ENCODE measurements around the gene POLR2E. TPM values are rescaled to one million over a fixed set of nuclear protein-coding genes. Genes with fewer than 3 reads are reported as not detected.
A peak's percentile ranks its signal among the peaks of the same experiment; 100 is the strongest.

POLR2E gene
- total and polyA plus RNA-seq, 2 of the 13 experiments (the other 11 are each of a cell fraction or from before 2014, with no cell fraction given): 140 to 272 TPM

DNA sequence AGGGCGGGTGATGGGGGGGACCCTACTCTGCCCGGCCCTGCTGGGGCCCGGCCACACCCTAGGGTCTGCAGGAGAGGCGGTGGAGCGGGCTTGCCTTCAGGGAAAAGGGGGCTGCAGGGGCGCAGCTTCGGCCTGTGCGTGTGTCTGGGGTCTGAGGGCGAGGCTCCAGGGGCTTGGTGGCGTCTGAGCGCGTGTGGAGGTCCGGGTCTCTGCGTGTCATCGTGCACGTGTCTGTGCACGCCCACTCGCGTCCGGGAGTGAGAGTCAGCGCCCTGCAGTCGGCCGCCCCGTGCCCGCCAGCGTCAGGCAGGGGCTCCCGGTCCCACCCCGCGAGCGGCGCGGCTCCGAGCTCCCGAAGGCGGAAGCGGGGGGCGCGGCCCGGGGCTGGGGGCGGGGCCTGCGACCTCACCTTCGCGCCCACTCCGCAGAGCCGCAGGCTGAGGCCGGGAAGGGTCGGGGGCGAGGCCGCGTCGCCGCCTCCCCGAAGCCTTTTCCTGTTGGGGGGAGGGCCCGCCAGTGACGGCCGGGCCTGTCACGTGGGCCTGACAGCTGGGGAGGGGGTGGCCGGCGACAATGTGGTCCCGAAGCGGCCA lies 28.3 kb downstream of the POLR2E start, which contains the start of gene ARHGAP45 (continued):
- no peak for TF ChIP-seq PRDM4 (CRISPR knock-in tag; IDR thresholded peaks at IDR 0.05; ENCODE audit: borderline replicate concordance)
- no peak for TF ChIP-seq HNF4G (IDR thresholded peaks at IDR 0.05; ENCODE audit: borderline replicate concordance, low read depth, low read length)
- TF ChIP-seq HNF4G (CRISPR knock-in tag; IDR thresholded peaks at IDR 0.05; ENCODE audit: borderline replicate concordance, low read depth): 0 out of 2 replicates have a peak, but pooled peaks have one; percentile 36
- TF ChIP-seq, protein P1, sequence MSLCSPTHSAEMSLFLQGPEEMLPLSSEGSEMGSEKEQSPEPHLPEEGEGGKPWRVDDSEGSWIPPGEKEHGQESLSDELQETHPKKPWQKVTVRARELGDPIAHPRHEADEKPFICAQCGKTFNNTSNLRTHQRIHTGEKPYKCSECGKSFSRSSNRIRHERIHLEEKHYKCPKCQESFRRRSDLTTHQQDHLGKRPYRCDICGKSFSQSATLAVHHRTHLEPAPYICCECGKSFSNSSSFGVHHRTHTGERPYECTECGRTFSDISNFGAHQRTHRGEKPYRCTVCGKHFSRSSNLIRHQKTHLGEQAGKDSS (CRISPR knock-in tag; IDR thresholded peaks at IDR 0.05; ENCODE audit: borderline replicate concordance, low read depth): no peak
- TF ChIP-seq, protein P2, sequence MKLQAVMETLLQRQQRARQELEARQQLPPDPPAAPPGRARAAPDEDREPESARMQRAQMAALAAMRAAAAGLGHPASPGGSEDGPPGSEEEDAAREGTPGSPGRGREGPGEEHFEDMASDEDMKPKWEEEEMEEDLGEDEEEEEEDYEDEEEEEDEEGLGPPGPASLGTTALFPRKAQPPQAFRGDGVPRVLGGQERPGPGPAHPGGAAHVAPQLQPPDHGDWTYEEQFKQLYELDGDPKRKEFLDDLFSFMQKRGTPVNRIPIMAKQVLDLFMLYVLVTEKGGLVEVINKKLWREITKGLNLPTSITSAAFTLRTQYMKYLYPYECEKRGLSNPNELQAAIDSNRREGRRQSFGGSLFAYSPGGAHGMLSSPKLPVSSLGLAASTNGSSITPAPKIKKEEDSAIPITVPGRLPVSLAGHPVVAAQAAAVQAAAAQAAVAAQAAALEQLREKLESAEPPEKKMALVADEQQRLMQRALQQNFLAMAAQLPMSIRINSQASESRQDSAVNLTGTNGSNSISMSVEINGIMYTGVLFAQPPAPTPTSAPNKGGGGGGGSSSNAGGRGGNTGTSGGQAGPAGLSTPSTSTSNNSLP (IDR thresholded peaks at IDR 0.05; ENCODE audit: low read depth, low read length): no peak
- peak; percentile 70 for TF ChIP-seq SAP130 (CRISPR knock-in tag; IDR thresholded peaks at IDR 0.05; ENCODE audit: low read depth)
- TF ChIP-seq ZNF510 (CRISPR knock-in tag; IDR thresholded peaks at IDR 0.05; ENCODE audit: low read depth): 0 out of 2 replicates have a peak, but pooled peaks have one; percentile 71
- no peak for TF ChIP-seq STAG1 (CRISPR knock-in tag; IDR thresholded peaks at IDR 0.05)
- 0 out of 2 replicates have a peak, but pooled peaks have one; percentile 57 for TF ChIP-seq KDM1A (CRISPR knock-in tag; IDR thresholded peaks at IDR 0.05)
- TF ChIP-seq NCOR1 (IDR thresholded peaks at IDR 0.05; ENCODE audit: borderline replicate concordance, low read length): no peak
- TF ChIP-seq GATAD2A (CRISPR knock-in tag; IDR thresholded peaks at IDR 0.05): no peak
- no peak for TF ChIP-seq RFX3 (CRISPR knock-in tag; IDR thresholded peaks at IDR 0.05)
- TF ChIP-seq PHF8 (CRISPR knock-in tag; IDR thresholded peaks at IDR 0.05): no peak
- TF ChIP-seq ELF1 (CRISPR knock-in tag; IDR thresholded peaks at IDR 0.05): no peak
- TF ChIP-seq ZMYM4 (CRISPR knock-in tag; IDR thresholded peaks at IDR 0.05): 0 out of 2 replicates have a peak, but pooled peaks have one; percentile 4
- no peak; the same call in 1 of the 2 replicates for TF ChIP-seq ZNF768 (CRISPR knock-in tag; IDR thresholded peaks at IDR 0.05)
- TF ChIP-seq POLR2AphosphoS5 (IDR thresholded peaks at IDR 0.05; ENCODE audit: low read depth, low read length): no peak
- no peak for TF ChIP-seq RBM39 (IDR thresholded peaks at IDR 0.05; ENCODE audit: low read depth, low read length, poor library complexity, severe bottlenecking)
- TF ChIP-seq ZFY (CRISPR knock-in tag; IDR thresholded peaks at IDR 0.05): no peak
- TF ChIP-seq SRF (IDR thresholded peaks at IDR 0.05; ENCODE audit: low read depth, low read length): no peak
- no peak for TF ChIP-seq ETV6 (CRISPR knock-in tag; conservative IDR thresholded peaks at IDR 0.05)
- TF ChIP-seq, protein P3, sequence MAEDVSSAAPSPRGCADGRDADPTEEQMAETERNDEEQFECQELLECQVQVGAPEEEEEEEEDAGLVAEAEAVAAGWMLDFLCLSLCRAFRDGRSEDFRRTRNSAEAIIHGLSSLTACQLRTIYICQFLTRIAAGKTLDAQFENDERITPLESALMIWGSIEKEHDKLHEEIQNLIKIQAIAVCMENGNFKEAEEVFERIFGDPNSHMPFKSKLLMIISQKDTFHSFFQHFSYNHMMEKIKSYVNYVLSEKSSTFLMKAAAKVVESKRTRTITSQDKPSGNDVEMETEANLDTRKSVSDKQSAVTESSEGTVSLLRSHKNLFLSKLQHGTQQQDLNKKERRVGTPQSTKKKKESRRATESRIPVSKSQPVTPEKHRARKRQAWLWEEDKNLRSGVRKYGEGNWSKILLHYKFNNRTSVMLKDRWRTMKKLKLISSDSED (CRISPR knock-in tag; IDR thresholded peaks at IDR 0.05): no peak
- peak; percentile 35; the same call in 1 of the 2 replicates for TF ChIP-seq BHLHE40 (IDR thresholded peaks at IDR 0.05; ENCODE audit: low read length)
- no peak for TF ChIP-seq IRF2 (CRISPR knock-in tag; IDR thresholded peaks at IDR 0.05)
- 0 out of 2 replicates have a peak, but pooled peaks have one; percentile 13 for TF ChIP-seq ETV5 (CRISPR knock-in tag; IDR thresholded peaks at IDR 0.05; ENCODE audit: borderline replicate concordance)
- no peak for TF ChIP-seq FOXK1 (CRISPR knock-in tag; IDR thresholded peaks at IDR 0.05; ENCODE audit: borderline replicate concordance, low read depth)
- no peak for TF ChIP-seq U2AF1 (optimal IDR thresholded peaks at IDR 0.05; ENCODE audit: low read depth, low read length)
